H9 (cell line): Measurements from ENCODE around the gene ATP13A4. TPM values are rescaled to one million over a fixed set of nuclear protein-coding genes. Genes with fewer than 3 reads are reported as not detected.

ENCODE experiments used
- DNase-seq: peaks from one replicate; pipeline ENCODE4 v3.0.0-alpha.2; 2017
- H2AFZ ChIP-seq: one replicate; pipeline ENCODE4 v1.6.1; 2013; ENCODE audit warnings: mild to moderate bottlenecking, low read length, control low read depth, moderate library complexity
- H2AK5ac ChIP-seq: 2 replicates; pipeline ENCODE4 v1.6.1; 2013; ENCODE audit warnings: low read length, control low read depth, mixed read lengths; ENCODE audit not compliant: insufficient read length
- H2BK120ac ChIP-seq: one replicate; pipeline ENCODE4 v1.6.1; 2013; ENCODE audit warnings: low read depth, mild to moderate bottlenecking, low read length, control low read depth, inconsistent platforms; ENCODE audit not compliant: poor library complexity, severe bottlenecking
- H2BK12ac ChIP-seq: 2 replicates; pipeline ENCODE4 v1.6.1; 2013; ENCODE audit warnings: low read length, control low read depth, mixed read lengths, low read depth; ENCODE audit not compliant: insufficient read length
- H2BK15ac ChIP-seq: 2 replicates; pipeline ENCODE4 v1.6.1; 2013; ENCODE audit warnings: low read depth, low read length, control low read depth
- H2BK20ac ChIP-seq: one replicate; pipeline ENCODE4 v1.6.1; 2013; ENCODE audit warnings: low read depth, mild to moderate bottlenecking, low read length, control low read depth, inconsistent platforms; ENCODE audit not compliant: poor library complexity, severe bottlenecking
- H2BK5ac ChIP-seq: 2 replicates; pipeline ENCODE4 v1.6.1; 2013; ENCODE audit warnings: low read length, control low read depth, mixed read lengths; ENCODE audit not compliant: insufficient read length
- H3K14ac ChIP-seq: 2 replicates; pipeline ENCODE4 v1.6.1; 2013; ENCODE audit warnings: low read length, control low read depth; ENCODE audit not compliant: insufficient read depth
- H3K18ac ChIP-seq: 2 replicates; pipeline ENCODE4 v1.6.1; 2013; ENCODE audit warnings: low read depth, mild to moderate bottlenecking, mixed read lengths, low read length, control low read depth; ENCODE audit not compliant: insufficient read length
- H3K23ac ChIP-seq: 2 replicates; pipeline ENCODE4 v1.6.1; 2013; ENCODE audit warnings: low read length, control low read depth, mixed read lengths, low read depth; ENCODE audit not compliant: insufficient read length
- H3K23me2 ChIP-seq: 2 replicates; pipeline ENCODE4 v1.6.1; 2013; ENCODE audit warnings: low read depth, mild to moderate bottlenecking, mixed read lengths, low read length, control low read depth; ENCODE audit not compliant: insufficient read length, poor library complexity, severe bottlenecking
- H3K27ac ChIP-seq: 2 replicates; pipeline ENCODE4 v1.5.1; 2013; ENCODE audit warnings: low read length, control low read depth, mixed read lengths, low read depth; ENCODE audit not compliant: insufficient read length
- H3K27me3 ChIP-seq: 2 replicates; pipeline ENCODE4 v1.6.1; 2013; ENCODE audit warnings: low read length, control low read depth, inconsistent platforms; ENCODE audit not compliant: insufficient read depth
- H3K4ac ChIP-seq: 2 replicates; pipeline ENCODE4 v1.6.1; 2013; ENCODE audit warnings: low read depth, mild to moderate bottlenecking, control low read depth, inconsistent platforms, low read length, moderate library complexity
- H3K4me1 ChIP-seq: 2 replicates; pipeline ENCODE4 v1.6.1; 2013; ENCODE audit warnings: low read length, control low read depth, inconsistent platforms; ENCODE audit not compliant: insufficient read depth
- H3K4me2 ChIP-seq: 2 replicates; pipeline ENCODE4 v1.6.1; 2013; ENCODE audit warnings: low read length, control low read depth, mixed read lengths; ENCODE audit not compliant: insufficient read length, insufficient read depth
- H3K56ac ChIP-seq: 2 replicates; pipeline ENCODE4 v1.6.1; 2013; ENCODE audit warnings: low read depth, mild to moderate bottlenecking, mixed read lengths, low read length, control low read depth; ENCODE audit not compliant: insufficient read length
- H3K79me1 ChIP-seq: 2 replicates; pipeline ENCODE4 v1.6.1; 2013; ENCODE audit warnings: low read depth, mild to moderate bottlenecking, moderate library complexity, low read length, control low read depth, inconsistent platforms; ENCODE audit not compliant: insufficient read depth, poor library complexity, severe bottlenecking
- H3K79me2 ChIP-seq: 2 replicates; pipeline ENCODE4 v1.6.1; 2013; ENCODE audit warnings: low read length, control low read depth, inconsistent platforms; ENCODE audit not compliant: insufficient read depth
- H3K9ac ChIP-seq: 2 replicates; pipeline ENCODE4 v1.6.1; 2013; ENCODE audit warnings: low read length, control low read depth, mixed read lengths; ENCODE audit not compliant: insufficient read length; ENCODE audit errors: extremely low read depth
- H3K9me3 ChIP-seq: one replicate; pipeline ENCODE4 v1.6.1; 2013; ENCODE audit warnings: low read depth, low read length, inconsistent platforms; ENCODE audit not compliant: control insufficient read depth
- H3T11ph ChIP-seq: one replicate; pipeline ENCODE4 v1.6.1; 2013; ENCODE audit warnings: mild to moderate bottlenecking, low read length, control low read depth, inconsistent platforms
- H4K20me1 ChIP-seq: one replicate; pipeline ENCODE4 v1.6.1; 2013; ENCODE audit not compliant: control insufficient read depth, insufficient read length, insufficient read depth
- H4K5ac ChIP-seq: 2 replicates; pipeline ENCODE4 v1.6.1; 2013; ENCODE audit warnings: low read depth, mild to moderate bottlenecking, mixed read lengths, low read length, control low read depth; ENCODE audit not compliant: insufficient read length
- H4K8ac ChIP-seq: replicated peaks from 2 replicates; pipeline ENCODE4 v1.6.1; 2013; ENCODE audit warnings: low read length, control low read depth, mixed read lengths, low read depth; ENCODE audit not compliant: insufficient read length
- H4K91ac ChIP-seq: 2 replicates; pipeline ENCODE4 v1.6.1; 2013; ENCODE audit warnings: low read depth, mild to moderate bottlenecking, moderate library complexity, mixed read lengths, low read length, control low read depth; ENCODE audit not compliant: insufficient read length
- H3K27ac Mint-ChIP-seq, 3 experiments: 2 replicates in 2 of 3; 3 replicates in 1 of 3; pipeline ENCODE4 v1.8.0; 2020 to 2021; ENCODE audit warnings: mixed read lengths in 3 of 3, mild to moderate bottlenecking in 1 of 3, moderate library complexity in 1 of 3
- H3K27me3 Mint-ChIP-seq: 2 replicates; pipeline ENCODE4 v1.8.0; 2021; ENCODE audit warnings: low read depth, mild to moderate bottlenecking, moderate library complexity, mixed read lengths
- H3K36me3 Mint-ChIP-seq, 3 experiments: 2 replicates in 2 of 3; 3 replicates in 1 of 3; pipeline ENCODE4 v1.8.0; 2020 to 2021; ENCODE audit warnings: low read depth in 3 of 3, mixed read lengths in 3 of 3; ENCODE audit not compliant: insufficient read depth in 1 of 3
- H3K4me1 Mint-ChIP-seq, 2 experiments: 2 replicates each; pipeline ENCODE4 v1.8.0; 2020; ENCODE audit warnings: mixed read lengths in 2 of 2
- H3K4me3 Mint-ChIP-seq, 2 experiments: 2 replicates in 1 of 2; 3 replicates in 1 of 2; pipeline ENCODE4 v1.8.0; 2020 to 2021; ENCODE audit warnings: mild to moderate bottlenecking in 2 of 2, mixed read lengths in 2 of 2, moderate library complexity in 1 of 2
- H3K9me3 Mint-ChIP-seq, 2 experiments: 2 replicates in 1 of 2; 3 replicates in 1 of 2; pipeline ENCODE4 v1.8.0; 2020; ENCODE audit warnings: mild to moderate bottlenecking in 2 of 2, mixed read lengths in 2 of 2, moderate library complexity in 1 of 2
- CTCF ChIP-seq: fragments of 200-600 bp; sonication (generic); conservative IDR thresholded peaks from 3 replicates; pipeline ENCODE4 v1.8.0; 2021; ENCODE audit warnings: antibody characterized with exemption, mild to moderate bottlenecking
- WGBS: extraction: QIAGEN DNeasy Blood & Tissue Kit; methylation state at CpG from one replicate; pipeline ENCODE4 v1.1.7; 2013; ENCODE audit warnings: missing lambda C conversion rate, low lambda C conversion rate, mixed read lengths; ENCODE audit not compliant: insufficient read length; ENCODE audit errors: extremely low coverage; 5-methylcytosine and 5-hydroxymethylcytosine counted together
- total RNA-seq: library from RNA; stranded (reverse); gene quantifications from 2 replicates; pipeline ENCODE4 v1.2.1, GENCODE V29; 2021

Gene ATP13A4
- total RNA-seq, 1 experiment from 2014 or later, result 0.13 TPM

GRCh38 chr3:193560091-193560490, 5.4 kb upstream of the ATP13A4 start:
- no peak overlapping the region for H2AFZ ChIP-seq

More at GRCh38 chr3:193560091-193560490, 5.4 kb upstream of the ATP13A4 start:
- Histone ChIP-seq H3K18ac (no peak overlapping the region), H3K79me1 (no peaks in the 10 kb centered on the region), H3K4me1 (no peaks in the 10 kb centered on the region), H3K27me3 (no peaks in the 10 kb centered on the region), H3K56ac (no peak overlapping the region), H2BK12ac (no peak overlapping the region), H2BK120ac (no peak overlapping the region), H3K27ac (no peak overlapping the region), H3T11ph (no peak overlapping the region), H2BK15ac (no peak overlapping the region), H2BK20ac (no peak overlapping the region), H3K4ac (no peak overlapping the region), H3K23ac (no peak overlapping the region), H3K4me2 (no peak overlapping the region), H3K14ac (no peak overlapping the region), H3K23me2 (no peaks in the 10 kb centered on the region), H4K8ac (no peak overlapping the region), H4K20me1 (no peaks in the 10 kb centered on the region), H2AK5ac (no peak overlapping the region), H4K91ac (no peak overlapping the region), H4K5ac (no peak overlapping the region), H3K9me3 (no peaks in the 10 kb centered on the region), H3K79me2 (no peaks in the 10 kb centered on the region), H2BK5ac (no peak overlapping the region), H3K9ac (no peak overlapping the region)
- Mint-ChIP-seq H3K36me3 (no peaks in the 10 kb centered on the region), H3K9me3 (no peaks in the 10 kb centered on the region), H3K27ac (no peak overlapping the region), H3K4me1 (no peaks in the 10 kb centered on the region; a peak in 2 of 4 replicates), H3K27me3 (no peaks in the 10 kb centered on the region), H3K4me3 (no peak overlapping the region)
- TF ChIP-seq CTCF, result no peak
- WGBS, result no CpG with 5 or more reads among the region's 4 CpGs
- DNase-seq, result no peak
